Trophoblast cell (in vitro differentiated cells and primary cell): ENCODE measurements around the gene MYLK.
A peak's percentile ranks its signal among the peaks of the same experiment; 100 is the strongest.

ENCODE experiments used
- DNase-seq, 2 donors: peaks; one replicate each; pipeline ENCODE4 v3.0.0-alpha.2; 2016
- H2AFZ ChIP-seq: 2 replicates; pipeline ENCODE4 v1.6.1; 2013; ENCODE audit warnings: low read length, moderate library complexity, mild to moderate bottlenecking; ENCODE audit not compliant: insufficient read depth, poor library complexity
- H2AK5ac ChIP-seq: 2 replicates; pipeline ENCODE4 v1.6.1; 2013; ENCODE audit warnings: mild to moderate bottlenecking, low read length
- H2BK120ac ChIP-seq: 2 replicates; pipeline ENCODE4 v1.6.1; 2013; ENCODE audit warnings: low read length, mild to moderate bottlenecking, moderate library complexity; ENCODE audit not compliant: insufficient read depth, poor library complexity
- H2BK12ac ChIP-seq: 2 replicates; pipeline ENCODE4 v1.6.1; 2013; ENCODE audit warnings: mild to moderate bottlenecking, low read length, moderate library complexity
- H2BK5ac ChIP-seq: 2 replicates; pipeline ENCODE4 v1.6.1; 2013; ENCODE audit warnings: low read length, low read depth, moderate library complexity, mild to moderate bottlenecking; ENCODE audit not compliant: poor library complexity
- H3K14ac ChIP-seq: 2 replicates; pipeline ENCODE4 v1.6.1; 2013; ENCODE audit warnings: mild to moderate bottlenecking, low read length
- H3K18ac ChIP-seq: 2 replicates; pipeline ENCODE4 v1.6.1; 2013; ENCODE audit warnings: mild to moderate bottlenecking, low read length
- H3K23ac ChIP-seq: 2 replicates; pipeline ENCODE4 v1.6.1; 2013; ENCODE audit warnings: low read length
- H3K27ac ChIP-seq: 2 replicates; pipeline ENCODE4 v1.5.1; 2013; ENCODE audit warnings: low read depth, mild to moderate bottlenecking, inconsistent platforms, low read length, moderate library complexity
- H3K27me3 ChIP-seq: 2 replicates; pipeline ENCODE4 v1.6.1; 2013; ENCODE audit warnings: inconsistent platforms, mild to moderate bottlenecking, low read length, moderate library complexity; ENCODE audit not compliant: insufficient read depth
- H3K36me3 ChIP-seq, 2 experiments: 1 replicate in 1 of 2; 2 replicates in 1 of 2; pipeline ENCODE4 v1.6.1; 2013; ENCODE audit warnings: low read length in 2 of 2, mild to moderate bottlenecking in 2 of 2, moderate library complexity in 1 of 2; ENCODE audit not compliant: insufficient read depth in 2 of 2, control insufficient read depth in 1 of 2
- H3K4ac ChIP-seq: 2 replicates; pipeline ENCODE4 v1.6.1; 2013; ENCODE audit warnings: low read depth, mild to moderate bottlenecking, low read length, moderate library complexity
- H3K4me1 ChIP-seq, 2 experiments: 1 replicate in 1 of 2; 2 replicates in 1 of 2; pipeline ENCODE4 v1.6.1; 2013; ENCODE audit warnings: low read length in 2 of 2, mild to moderate bottlenecking in 2 of 2, moderate library complexity in 1 of 2; ENCODE audit not compliant: insufficient read depth in 2 of 2, control insufficient read depth in 1 of 2
- H3K4me2 ChIP-seq: 2 replicates; pipeline ENCODE4 v1.6.1; 2013; ENCODE audit warnings: inconsistent platforms, mild to moderate bottlenecking, low read length, moderate library complexity
- H3K4me3 ChIP-seq: 2 replicates; pipeline ENCODE4 v1.5.1; 2013; ENCODE audit warnings: mild to moderate bottlenecking, low read depth, low read length, inconsistent platforms
- H3K79me1 ChIP-seq: one replicate; pipeline ENCODE4 v1.6.1; 2013; ENCODE audit warnings: low read length
- H3K79me2 ChIP-seq: 2 replicates; pipeline ENCODE4 v1.6.1; 2013; ENCODE audit warnings: low read length, mild to moderate bottlenecking; ENCODE audit not compliant: control insufficient read depth, insufficient read depth, poor library complexity
- H3K9ac ChIP-seq: 2 replicates; pipeline ENCODE4 v1.6.1; 2013; ENCODE audit warnings: mild to moderate bottlenecking, low read length
- H3K9me3 ChIP-seq: 2 replicates; pipeline ENCODE4 v1.6.1; 2013; ENCODE audit warnings: low read depth, mild to moderate bottlenecking, control low read depth, inconsistent platforms, low read length; ENCODE audit not compliant: insufficient read depth
- H4K12ac ChIP-seq: 2 replicates; pipeline ENCODE4 v1.6.1; 2013; ENCODE audit warnings: low read depth, mild to moderate bottlenecking, low read length, moderate library complexity
- H4K8ac ChIP-seq: 2 replicates; pipeline ENCODE4 v1.6.1; 2013; ENCODE audit warnings: low read depth, mild to moderate bottlenecking, low read length, moderate library complexity
- H4K91ac ChIP-seq: one replicate; pipeline ENCODE4 v1.6.1; 2013; ENCODE audit warnings: low read depth, mild to moderate bottlenecking, low read length, moderate library complexity
- WGBS: extraction: QIAGEN DNeasy Blood & Tissue Kit; methylation state at CpG from one replicate; pipeline ENCODE4 v1.1.7; 2013; ENCODE audit warnings: missing lambda C conversion rate; ENCODE audit not compliant: insufficient read length, insufficient coverage; ENCODE audit errors: extremely low coverage; 5-methylcytosine and 5-hydroxymethylcytosine counted together

Gene MYLK

DNA sequence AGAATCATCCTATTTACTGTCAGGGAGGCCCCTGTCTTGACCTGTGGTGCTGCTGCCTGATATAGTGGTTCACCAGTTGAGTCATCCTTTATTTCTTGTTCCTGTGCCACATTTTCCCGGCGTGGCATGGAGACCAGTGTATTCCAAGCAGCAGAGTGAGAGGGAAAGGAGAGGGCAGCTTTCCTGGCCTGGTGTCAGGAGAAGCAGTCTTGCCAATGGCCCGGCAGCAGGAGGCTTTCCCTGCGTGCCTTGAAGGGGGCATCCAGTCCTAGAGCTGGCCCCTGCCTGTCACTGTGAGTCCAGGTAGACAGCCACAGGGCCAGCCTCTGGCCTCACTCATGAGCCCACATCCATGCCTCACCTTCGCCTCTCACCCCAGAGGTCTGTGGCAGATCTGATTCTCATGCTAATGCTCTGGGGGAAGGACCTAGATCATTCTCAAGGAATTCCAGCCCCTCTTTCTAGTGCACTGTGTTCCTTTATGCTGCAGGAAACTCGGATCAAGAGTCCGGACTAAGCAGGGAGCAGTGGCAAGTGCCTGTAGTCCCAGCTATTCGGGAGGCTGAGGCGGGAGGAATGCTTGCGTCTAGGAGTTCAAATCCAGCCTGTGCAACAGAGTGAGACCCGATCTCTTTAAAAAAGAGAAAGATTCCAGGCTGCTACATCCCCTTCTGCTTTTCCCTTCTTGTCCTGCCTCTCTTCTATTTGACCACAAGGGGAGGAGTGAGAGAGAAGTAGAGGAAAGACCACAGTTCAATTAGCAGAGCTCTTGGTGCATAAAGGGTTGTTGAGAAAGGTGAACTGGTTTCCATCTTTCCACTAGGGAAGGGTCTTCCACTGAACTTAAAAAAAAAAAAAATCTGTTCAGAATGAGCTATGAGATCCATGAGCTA is 232.4 kb downstream of the MYLK start:
- H3K23ac ChIP-seq: no peak overlapping the region
- H2BK5ac ChIP-seq: no peak overlapping the region
- no peaks in the 10 kb centered on the region for H3K9me3 ChIP-seq
- no peak for DNase-seq
- H3K79me1 ChIP-seq: peaks cover 3% of the 10 kb centered on the region
- no peak overlapping the region for H3K4ac ChIP-seq
- H4K91ac ChIP-seq: peak overlapping the region; percentile 8
- H3K18ac ChIP-seq: no peak overlapping the region
- H2BK120ac ChIP-seq: no peak overlapping the region
- no peaks in the 10 kb centered on the region for H3K27me3 ChIP-seq
- H4K8ac ChIP-seq: no peak overlapping the region
- H3K79me2 ChIP-seq: peaks cover 2% of the 10 kb centered on the region
- no peak overlapping the region for H2AK5ac ChIP-seq
- no CpG with 5 or more reads among the region's 11 CpGs for WGBS
- H3K36me3 ChIP-seq: peaks cover 26 to 31% of the 10 kb centered on the region in 2 experiments
- H2BK12ac ChIP-seq: no peak overlapping the region
- H3K4me2 ChIP-seq: no peak overlapping the region
- no peak overlapping the region for H3K9ac ChIP-seq
- no peak overlapping the region for H2AFZ ChIP-seq
- no peak overlapping the region for H3K27ac ChIP-seq
- H3K4me3 ChIP-seq: no peak overlapping the region
- peaks cover 5 to 14% of the 10 kb centered on the region in 2 experiments for H3K4me1 ChIP-seq
- H3K14ac ChIP-seq: no peak overlapping the region
- no peak overlapping the region for H4K12ac ChIP-seq

- H3K4me3 ChIP-seq: no peak overlapping the region
Observed at GRCh38 chr3:123650101-123650500, 234.0 kb downstream of the MYLK start.

GRCh38 chr3:123648696-123649405 is 235.3 kb downstream of the MYLK start:
- H3K9me3 ChIP-seq: no peaks in the 10 kb centered on the region
- H3K9ac ChIP-seq: peak overlapping the region; percentile 11
- H4K8ac ChIP-seq: no peak overlapping the region
- no peak overlapping the region for H2AFZ ChIP-seq
- H3K14ac ChIP-seq: no peak overlapping the region
- H3K4me1 ChIP-seq: peaks cover 5 to 14% of the 10 kb centered on the region in 2 experiments
- no peak overlapping the region for H3K27ac ChIP-seq
- no peak overlapping the region for H3K18ac ChIP-seq
- H3K79me1 ChIP-seq: peaks cover 3% of the 10 kb centered on the region
- no peak overlapping the region for H2BK12ac ChIP-seq
- no peak overlapping the region for H3K23ac ChIP-seq
- no CpG with 5 or more reads among the region's 10 CpGs for WGBS
- no peak overlapping the region for H3K4me2 ChIP-seq
- peaks cover 2% of the 10 kb centered on the region for H3K79me2 ChIP-seq
- no peaks in the 10 kb centered on the region for H3K27me3 ChIP-seq
- H2AK5ac ChIP-seq: no peak overlapping the region
- no peak overlapping the region for H4K12ac ChIP-seq
- DNase-seq: peak; percentile 50 to 60
- no peak overlapping the region for H3K4me3 ChIP-seq
- no peak overlapping the region for H3K4ac ChIP-seq
- H2BK5ac ChIP-seq: no peak overlapping the region
- no peak overlapping the region for H4K91ac ChIP-seq
- H2BK120ac ChIP-seq: no peak overlapping the region
- peaks cover 26 to 33% of the 10 kb centered on the region in 2 experiments for H3K36me3 ChIP-seq

More at GRCh38 chr3:123650101-123650500, 234.0 kb downstream of the MYLK start:
- Histone ChIP-seq H4K91ac (no peak overlapping the region), H3K9me3 (no peaks in the 10 kb centered on the region), H2BK12ac (no peak overlapping the region), H3K79me2 (peaks cover 2% of the 10 kb centered on the region), H4K8ac (no peak overlapping the region), H3K4me1 (peaks cover 5 to 14% of the 10 kb centered on the region in 2 experiments), H4K12ac (no peak overlapping the region), H3K4me2 (no peak overlapping the region), H3K23ac (no peak overlapping the region), H2AK5ac (no peak overlapping the region), H2BK120ac (no peak overlapping the region), H2AFZ (no peak overlapping the region), H3K27ac (no peak overlapping the region), H2BK5ac (no peak overlapping the region), H3K79me1 (peaks cover 3% of the 10 kb centered on the region), H3K4ac (no peak overlapping the region), H3K14ac (no peak overlapping the region), H3K36me3 (peaks cover 26 to 30% of the 10 kb centered on the region in 2 experiments), H3K27me3 (no peaks in the 10 kb centered on the region), H3K9ac (no peak overlapping the region), H3K18ac (no peak overlapping the region)
- no peak for DNase-seq
- no CpG with 5 or more reads among the region's 8 CpGs for WGBS

GRCh38 chr3:123644358-123644757 is 239.8 kb downstream of the MYLK start:
- H2AK5ac ChIP-seq: no peak overlapping the region
- no peak overlapping the region for H3K4me2 ChIP-seq
- H2BK120ac ChIP-seq: no peak overlapping the region
- no peak overlapping the region for H2BK12ac ChIP-seq
- H3K14ac ChIP-seq: no peak overlapping the region
- peaks cover 10 to 18% of the 10 kb centered on the region in 2 experiments for H3K4me1 ChIP-seq
- H3K9ac ChIP-seq: no peak overlapping the region
- H2AFZ ChIP-seq: no peak overlapping the region
- H3K79me1 ChIP-seq: peaks cover 4% of the 10 kb centered on the region
- H3K4ac ChIP-seq: no peak overlapping the region
- no peak overlapping the region for H4K12ac ChIP-seq
- no peaks in the 10 kb centered on the region for H3K79me2 ChIP-seq
- H3K4me3 ChIP-seq: no peak overlapping the region
- no peak overlapping the region for H3K18ac ChIP-seq
- H3K36me3 ChIP-seq: peaks cover 25 to 33% of the 10 kb centered on the region in 2 experiments
- H4K8ac ChIP-seq: no peak overlapping the region
- no CpG with 5 or more reads among the region's 2 CpGs for WGBS
- no peaks in the 10 kb centered on the region for H3K27me3 ChIP-seq
- no peak overlapping the region for H4K91ac ChIP-seq
- no peak overlapping the region for H2BK5ac ChIP-seq
- H3K23ac ChIP-seq: no peak overlapping the region
- DNase-seq: no peak
- peaks cover 2% of the 10 kb centered on the region for H3K9me3 ChIP-seq
- H3K27ac ChIP-seq: no peak overlapping the region
